ENCODE results near the gene XIRP1. TPM values are rescaled to one million over a fixed set of nuclear protein-coding genes. Genes with fewer than 3 reads are reported as not detected.

The XIRP1 gene
- total RNA-seq, 2 donors from 2014 or later, result not detected

- Histone ChIP-seq H3K9me3 (no peaks in the 10 kb centered on the region), H3K4me1 (no peaks in the 10 kb centered on the region), H3K4me3 (no peak overlapping the region), H3K36me3 (no peaks in the 10 kb centered on the region), H3K27ac (no peak overlapping the region), H3K9ac (ENCODE audit: low read depth in 2 of 2, low read length in 2 of 2) (no peak overlapping the region), H3K27me3 (no peaks in the 10 kb centered on the region)
- intact Hi-C loops (cut with DNase I), result no loop called here
- no peak for DNase-seq
- no peak for TF ChIP-seq CTCF (IDR thresholded peaks at IDR 0.05)
Measured at GRCh38 chr3:39222462-39222861, 30.1 kb upstream of the XIRP1 start.

- no peak for TF ChIP-seq CTCF (IDR thresholded peaks at IDR 0.05)
- H3K9me3 ChIP-seq, result no peaks in the 10 kb centered on the region
- no peak overlapping the region for H3K27ac ChIP-seq
- H3K4me1 ChIP-seq, result no peaks in the 10 kb centered on the region
- intact Hi-C loops (cut with DNase I), result no loop called here
- H3K4me3 ChIP-seq, result no peak overlapping the region
- no peak for DNase-seq
- no peaks in the 10 kb centered on the region for H3K27me3 ChIP-seq
- no peaks in the 10 kb centered on the region for H3K36me3 ChIP-seq
- H3K9ac ChIP-seq (ENCODE audit: low read depth in 2 of 2, low read length in 2 of 2), result no peak overlapping the region
Measured at GRCh38 chr3:39221141-39221530, 28.7 kb upstream of the XIRP1 start.

GRCh38 chr3:39220407-39221140 lies 28.2 kb upstream of the XIRP1 start:
- no peak for DNase-seq
- Histone ChIP-seq H3K27ac (no peak overlapping the region), H3K9me3 (no peaks in the 10 kb centered on the region), H3K9ac (ENCODE audit: low read depth in 2 of 2, low read length in 2 of 2) (no peak overlapping the region), H3K4me3 (no peak overlapping the region), H3K4me1 (no peaks in the 10 kb centered on the region), H3K36me3 (no peaks in the 10 kb centered on the region), H3K27me3 (no peaks in the 10 kb centered on the region)
- TF ChIP-seq CTCF (IDR thresholded peaks at IDR 0.05), result no peak
- intact Hi-C loops (cut with DNase I), result no loop called here

- no peaks in the 10 kb centered on the region for H3K4me1 ChIP-seq
- no peak overlapping the region for H3K27ac ChIP-seq
- H3K36me3 ChIP-seq, result no peaks in the 10 kb centered on the region
- H3K9ac ChIP-seq (ENCODE audit: low read depth in 2 of 2, low read length in 2 of 2), result no peak overlapping the region
- DNase-seq, result no peak
- intact Hi-C loops (cut with DNase I), result no loop called here
- H3K27me3 ChIP-seq, result no peaks in the 10 kb centered on the region
- H3K9me3 ChIP-seq, result no peaks in the 10 kb centered on the region
- H3K4me3 ChIP-seq, result no peak overlapping the region
- no peak for TF ChIP-seq CTCF (IDR thresholded peaks at IDR 0.05)
Measured at GRCh38 chr3:39219702-39220101, 27.3 kb upstream of the XIRP1 start.

- Histone ChIP-seq H3K4me3 (no peak overlapping the region), H3K9ac (ENCODE audit: low read depth in 2 of 2, low read length in 2 of 2) (no peak overlapping the region), H3K36me3 (no peaks in the 10 kb centered on the region), H3K4me1 (no peaks in the 10 kb centered on the region), H3K27me3 (no peaks in the 10 kb centered on the region), H3K9me3 (no peaks in the 10 kb centered on the region), H3K27ac (no peak overlapping the region)
- DNase-seq, result no peak
- TF ChIP-seq CTCF (IDR thresholded peaks at IDR 0.05), result no peak
- intact Hi-C loops (cut with DNase I), result no loop called here
Measured at GRCh38 chr3:39216176-39216790, 23.9 kb upstream of the XIRP1 start.

All from colonic mucosa (tissue), 4 donors.